GM23248 (cell line): ENCODE measurements around the gene NDC80. TPM values are rescaled to one million over a fixed set of nuclear protein-coding genes. Genes with fewer than 3 reads are reported as not detected.
A peak's percentile ranks its signal among the peaks of the same experiment; 100 is the strongest.

Experiments
- DNase-seq: peaks from one replicate; pipeline ENCODE4 v3.0.0-alpha.2; 2015
- H2AFZ ChIP-seq: fragments of 200-600 bp; sonication (generic); 2 replicates; pipeline ENCODE4 v1.6.1; 2016; ENCODE audit warnings: antibody characterized with exemption
- H3F3A ChIP-seq: fragments of 200-600 bp; sonication (generic); 2 replicates; pipeline ENCODE4 v1.6.1; 2016; ENCODE audit warnings: mild to moderate bottlenecking, antibody characterized with exemption, mixed run types; ENCODE audit not compliant: insufficient read depth
- H3K27ac ChIP-seq: fragments of 200-600 bp; sonication (generic); 2 replicates; pipeline ENCODE4 v1.5.1; 2016; ENCODE audit warnings: mild to moderate bottlenecking
- H3K27me3 ChIP-seq: fragments of 200-600 bp; sonication (generic); replicated peaks from 2 replicates; pipeline ENCODE4 v1.6.1; 2016; ENCODE audit warnings: mild to moderate bottlenecking; ENCODE audit not compliant: insufficient read depth
- H3K36me3 ChIP-seq: fragments of 200-600 bp; sonication (generic); 2 replicates; pipeline ENCODE4 v1.6.1; 2016; ENCODE audit warnings: low read depth, mild to moderate bottlenecking
- H3K4me1 ChIP-seq: fragments of 200-600 bp; sonication (generic); 2 replicates; pipeline ENCODE4 v1.6.1; 2016; ENCODE audit warnings: mild to moderate bottlenecking; ENCODE audit not compliant: insufficient read depth
- H3K4me2 ChIP-seq: fragments of 200-600 bp; sonication (generic); one replicate; pipeline ENCODE4 v1.6.1; 2016; ENCODE audit warnings: mild to moderate bottlenecking; ENCODE audit not compliant: unreplicated experiment
- H3K4me3 ChIP-seq: fragments of 200-600 bp; sonication (generic); 2 replicates; pipeline ENCODE4 v1.5.1; 2016; ENCODE audit warnings: mild to moderate bottlenecking
- H3K79me2 ChIP-seq: fragments of 200-600 bp; sonication (generic); 2 replicates; pipeline ENCODE4 v1.6.1; 2016; ENCODE audit warnings: mild to moderate bottlenecking; ENCODE audit not compliant: insufficient read depth
- H3K9ac ChIP-seq: fragments of 200-600 bp; sonication (generic); 2 replicates; pipeline ENCODE4 v1.6.1; 2016; ENCODE audit warnings: mild to moderate bottlenecking
- H3K9me2 ChIP-seq: fragments of 200-600 bp; sonication (generic); 2 replicates; pipeline ENCODE4 v1.6.1; 2016; ENCODE audit warnings: mixed run types, mild to moderate bottlenecking, moderate library complexity; ENCODE audit not compliant: insufficient read depth
- H3K9me3 ChIP-seq: fragments of 200-600 bp; sonication (generic); one replicate; pipeline ENCODE4 v1.6.1; 2017; ENCODE audit warnings: low read depth
- H4K20me1 ChIP-seq: fragments of 200-600 bp; sonication (generic); 2 replicates; pipeline ENCODE4 v1.6.0; 2016; ENCODE audit not compliant: insufficient read depth
- EZH2 ChIP-seq: fragments of 200-600 bp; sonication (generic); IDR thresholded peaks from 2 replicates; pipeline ENCODE4 v1.6.1; 2018; ENCODE audit warnings: antibody characterized with exemption, mild to moderate bottlenecking; ENCODE audit not compliant: insufficient read depth, poor library complexity, severe bottlenecking
- EZH2phosphoT487 ChIP-seq: fragments of 200-600 bp; sonication (generic); IDR thresholded peaks from 2 replicates; pipeline ENCODE4 v1.6.1; 2018; ENCODE audit warnings: antibody characterized with exemption, moderate library complexity, mild to moderate bottlenecking, low read depth; ENCODE audit not compliant: insufficient read depth
- WGBS, 2 experiments: methylation state at CpG; one replicate each; pipeline ENCODE4 v1.1.6; 2015 to 2017; ENCODE audit warnings: low lambda C conversion rate in 2 of 2, low coverage in 1 of 2; ENCODE audit errors: missing lambda C conversion rate in 2 of 2; 5-methylcytosine and 5-hydroxymethylcytosine counted together
- in situ Hi-C: fragments of 300-500 bp; cut with MboI; formaldehyde crosslinking; loops from 2 replicates; pipeline ENCODE4 v1.15.0; 2020
- polyA plus RNA-seq: library from polyadenylated mRNA; unstranded; fragments of >200 nt; fragmentation: Nextera tagmentation; extraction: Ambion mirVana; gene quantifications from 2 replicates; pipeline ENCODE4 v1.2.1, GENCODE V29; 2016
- total RNA-seq: library from RNA; depleted of rRNA; stranded (reverse); fragments of >200 nt; shearing (Covaris generic); gene quantifications from 2 replicates; pipeline ENCODE4 v1.2.3, GENCODE V29; 2014

The NDC80 gene
- total and polyA plus RNA-seq, 2 experiments from 2014 or later, result 10.9 to 16.0 TPM

- peak overlapping the region; percentile 97 for H2AFZ ChIP-seq
- peaks cover 36% of the 10 kb centered on the region for H3K4me1 ChIP-seq
- H3K9me3 ChIP-seq, result no peaks in the 10 kb centered on the region
- H3K27me3 ChIP-seq, result no peaks in the 10 kb centered on the region
- no peaks in the 10 kb centered on the region for H4K20me1 ChIP-seq
- H3K9ac ChIP-seq, result peak overlapping the region; percentile 91
- peak overlapping the region; percentile 2; the same call in 1 of the 2 replicates for H3K27ac ChIP-seq
- 0 out of 2 replicates have a peak, but pooled peaks cover 5% of the 10 kb centered on the region for H3F3A ChIP-seq
- peak; percentile 20 for DNase-seq
- in situ Hi-C loops, result no loop called here
- no peaks in the 10 kb centered on the region; the same call in 1 of the 2 replicates for H3K36me3 ChIP-seq
- peaks cover 66% of the 10 kb centered on the region for H3K79me2 ChIP-seq
- peak overlapping the region; percentile 88 for H3K4me2 ChIP-seq
- H3K4me3 ChIP-seq, result peak overlapping the region; percentile 95
- WGBS, 2 experiments, result 47 to 52% methylated on average over 2 of the region's 2 CpGs
- TF ChIP-seq EZH2, result no peak
- no peak for TF ChIP-seq EZH2phosphoT487
- no peaks in the 10 kb centered on the region for H3K9me2 ChIP-seq
Observed at GRCh38 chr18:2573408-2573807, 2.1 kb downstream of the NDC80 start.

DNA sequence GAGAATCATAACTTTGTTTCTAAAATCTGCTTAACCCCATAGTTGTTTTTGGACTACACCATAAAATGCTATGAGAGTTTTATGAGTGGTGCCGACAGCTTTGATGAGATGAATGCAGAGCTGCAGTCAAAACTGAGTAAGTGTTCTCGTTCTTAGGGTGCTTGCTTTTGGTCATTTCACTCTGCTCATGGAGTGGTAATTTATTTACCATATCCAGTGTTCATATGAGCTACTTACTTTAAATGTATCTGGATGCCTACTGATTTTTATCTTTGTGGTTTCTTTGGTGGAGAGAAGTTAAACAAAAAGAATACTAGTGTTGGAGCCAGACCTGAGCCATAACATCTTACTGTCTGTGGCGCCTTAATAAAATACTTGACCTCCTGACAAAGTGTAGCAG is 16.4 kb downstream of the NDC80 start:
- Histone ChIP-seq H3K9me2 (no peaks in the 10 kb centered on the region), H4K20me1 (no peaks in the 10 kb centered on the region), H3K27me3 (no peaks in the 10 kb centered on the region), H3F3A (peaks cover 9% of the 10 kb centered on the region; the same call in 1 of the 2 replicates), H3K9me3 (no peaks in the 10 kb centered on the region), H3K4me3 (no peak overlapping the region), H3K36me3 (peaks cover 9% of the 10 kb centered on the region), H2AFZ (no peak overlapping the region), H3K4me2 (no peak overlapping the region), H3K79me2 (no peaks in the 10 kb centered on the region), H3K9ac (no peak overlapping the region), H3K4me1 (peaks cover 14% of the 10 kb centered on the region), H3K27ac (no peak overlapping the region)
- WGBS, 2 experiments, result 97% methylated on average over 3 of the region's 3 CpGs
- in situ Hi-C loops, result no loop called here
- no peak for TF ChIP-seq EZH2
- no peak for TF ChIP-seq EZH2phosphoT487
- DNase-seq, result no peak

DNA sequence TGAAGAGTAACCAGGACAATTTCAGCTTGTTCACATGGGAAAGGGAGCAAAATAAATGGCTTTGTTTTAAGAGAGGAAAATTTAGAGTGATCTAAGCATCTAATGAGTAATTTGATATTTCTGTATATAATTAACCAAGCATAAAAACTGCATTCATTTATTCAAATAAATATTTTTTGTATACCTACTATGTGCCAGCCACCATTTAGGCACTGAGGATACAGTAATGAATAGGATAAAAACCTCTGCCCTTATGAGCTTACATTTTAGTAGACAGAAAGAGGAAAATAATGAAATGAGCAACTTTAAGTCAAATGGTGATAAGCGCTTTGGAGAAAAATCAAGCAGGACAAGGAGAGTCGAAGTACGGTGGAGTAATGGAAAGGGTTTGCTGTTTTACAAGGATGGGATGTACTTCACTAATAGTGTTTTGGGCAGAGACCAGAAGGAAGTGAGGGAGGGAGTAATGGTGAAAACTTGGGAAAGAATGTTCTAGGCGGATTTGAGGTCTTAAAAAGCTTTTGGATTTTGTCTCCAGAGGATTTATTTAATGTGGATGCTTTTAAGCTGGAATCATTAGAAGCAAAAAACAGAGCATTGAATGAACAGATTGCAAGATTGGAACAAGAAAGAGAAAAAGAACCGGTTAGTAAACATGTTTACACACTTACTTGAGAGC is 17.4 kb downstream of the NDC80 start:
- peaks cover 14% of the 10 kb centered on the region; the same call in 1 of the 2 replicates for H3F3A ChIP-seq
- no peak overlapping the region for H3K4me3 ChIP-seq
- in situ Hi-C loops, result no loop called here
- DNase-seq, result no peak
- WGBS, 2 experiments, result 97 to 98% methylated on average over 5 of the region's 5 CpGs
- no peak overlapping the region for H3K27ac ChIP-seq
- no peaks in the 10 kb centered on the region for H3K27me3 ChIP-seq
- peaks cover 20% of the 10 kb centered on the region for H3K4me1 ChIP-seq
- H3K36me3 ChIP-seq, result peaks cover 9% of the 10 kb centered on the region
- no peak overlapping the region for H3K9ac ChIP-seq
- H3K79me2 ChIP-seq, result no peaks in the 10 kb centered on the region
- TF ChIP-seq EZH2phosphoT487 (no peak), EZH2 (no peak)
- no peaks in the 10 kb centered on the region for H4K20me1 ChIP-seq
- no peaks in the 10 kb centered on the region for H3K9me2 ChIP-seq
- peak overlapping the region; percentile 63 for H2AFZ ChIP-seq
- H3K4me2 ChIP-seq, result no peak overlapping the region
- no peaks in the 10 kb centered on the region for H3K9me3 ChIP-seq

GRCh38 chr18:2589345-2590068 is 18.1 kb downstream of the NDC80 start:
- Histone ChIP-seq H3K9me2 (no peaks in the 10 kb centered on the region), H3K27me3 (no peaks in the 10 kb centered on the region), H3K4me3 (no peak overlapping the region), H3K9me3 (no peaks in the 10 kb centered on the region), H3K36me3 (peaks cover 7% of the 10 kb centered on the region), H3K79me2 (no peaks in the 10 kb centered on the region), H3K27ac (no peak overlapping the region), H4K20me1 (no peaks in the 10 kb centered on the region), H3F3A (peaks cover 14% of the 10 kb centered on the region; the same call in 1 of the 2 replicates), H2AFZ (peak overlapping the region; percentile 63), H3K4me1 (peaks cover 20% of the 10 kb centered on the region), H3K4me2 (no peak overlapping the region), H3K9ac (no peak overlapping the region)
- no peak for DNase-seq
- 89 to 91% methylated on average over 3 of the region's 3 CpGs for WGBS, 2 experiments
- in situ Hi-C loops, result no loop called here
- TF ChIP-seq EZH2phosphoT487 (no peak), EZH2 (no peak)
